Tibial artery (tissue), 4 donors: ENCODE data around the gene LRRC8C.

ENCODE experiments used
- DNase-seq, 2 donors: peaks; one replicate each; pipeline ENCODE4 v3.0.0-alpha.2; 2019
- H3K27ac ChIP-seq, 2 donors: fragments of 200-600 bp; sonication (generic) in 1 of 2; 1 replicate in 1 of 2; 2 replicates in 1 of 2; pipeline ENCODE4 v1.5.1; 2018 to 2019; ENCODE audit warnings: mild to moderate bottlenecking in 1 of 2
- H3K27me3 ChIP-seq, 2 donors: fragments of 200-600 bp; sonication (generic) in 1 of 2; one replicate each; pipeline versions ENCODE4 v1.5.1 to v1.6.0; 2016 to 2019
- H3K36me3 ChIP-seq, 3 donors: fragments of 200-600 bp; sonication (generic) in 2 of 3; one replicate each; pipeline ENCODE4 v1.5.1; 2016 to 2019; ENCODE audit warnings: mild to moderate bottlenecking in 2 of 3
- H3K4me1 ChIP-seq, 4 donors: fragments of 200-600 bp; sonication (generic) in 2 of 4; 1 replicate in 3 of 4; 2 replicates in 1 of 4; pipeline ENCODE4 v1.5.1; 2016 to 2019
- H3K4me3 ChIP-seq, 2 donors: fragments of 200-600 bp; sonication (generic) in 1 of 2; 1 replicate in 1 of 2; 2 replicates in 1 of 2; pipeline ENCODE4 v1.5.1; 2018 to 2019; ENCODE audit warnings: mild to moderate bottlenecking in 2 of 2
- H3K9me3 ChIP-seq, 3 donors: fragments of 200-600 bp; sonication (generic) in 1 of 3; one replicate each; pipeline ENCODE4 v1.5.1; 2016 to 2019
- CTCF ChIP-seq, 2 experiments: fragments of 200-600 bp in 1 of 2; fragments of 450-650 bp in 1 of 2; IDR thresholded peaks; one replicate each; pipeline ENCODE4 v1.5.1; 2017 to 2019; ENCODE audit warnings: antibody characterized with exemption in 2 of 2, mild to moderate bottlenecking in 1 of 2, moderate library complexity in 1 of 2
- intact Hi-C: fragments of 100-400 bp; cut with DNase I; formaldehyde crosslinking; loops from one replicate; pipeline ENCODE4 v1.15.0; 2023; ENCODE audit warnings: low total_unique reads

Gene LRRC8C

GRCh38 chr1:89706700-89707012 is 73.7 kb downstream of the LRRC8C start:
- Histone ChIP-seq H3K36me3 (no peaks in the 10 kb centered on the region), H3K4me1 (no peaks in the 10 kb centered on the region), H3K4me3 (no peak overlapping the region), H3K27ac (no peak overlapping the region), H3K27me3 (no peaks in the 10 kb centered on the region), H3K9me3 (no peaks in the 10 kb centered on the region)
- DNase-seq: no peak
- TF ChIP-seq CTCF (IDR thresholded peaks at IDR 0.05): no peak
- intact Hi-C loops: no loop called here

GRCh38 chr1:89708751-89709375 is 75.9 kb downstream of the LRRC8C start:
- Histone ChIP-seq H3K9me3 (no peaks in the 10 kb centered on the region), H3K4me3 (no peak overlapping the region), H3K27ac (no peak overlapping the region), H3K36me3 (peaks cover 6 to 15% (median 14%) of the 10 kb centered on the region in 3 donors), H3K4me1 (no peaks in the 10 kb centered on the region), H3K27me3 (no peaks in the 10 kb centered on the region)
- intact Hi-C loops: no loop called here
- no peak for TF ChIP-seq CTCF (IDR thresholded peaks at IDR 0.05)
- no peak for DNase-seq

- H3K27me3 ChIP-seq: no peaks in the 10 kb centered on the region
- no peak for DNase-seq
- no peak overlapping the region for H3K27ac ChIP-seq
- peaks cover 12 to 18% (median 18%) of the 10 kb centered on the region in 3 donors for H3K36me3 ChIP-seq
- intact Hi-C loops: no loop called here
- H3K4me3 ChIP-seq: no peak overlapping the region
- H3K9me3 ChIP-seq: no peaks in the 10 kb centered on the region
- TF ChIP-seq CTCF (IDR thresholded peaks at IDR 0.05): no peak
- H3K4me1 ChIP-seq: no peaks in the 10 kb centered on the region
Measured at GRCh38 chr1:89710498-89711139, 77.7 kb downstream of the LRRC8C start.

GRCh38 chr1:89711140-89711778 is 78.3 kb downstream of the LRRC8C start:
- Histone ChIP-seq H3K9me3 (no peaks in the 10 kb centered on the region), H3K4me3 (no peak overlapping the region), H3K27ac (no peak overlapping the region), H3K36me3 (peaks cover 12 to 18% (median 18%) of the 10 kb centered on the region in 3 donors), H3K27me3 (no peaks in the 10 kb centered on the region), H3K4me1 (no peaks in the 10 kb centered on the region)
- intact Hi-C loops: no loop called here
- no peak for DNase-seq
- TF ChIP-seq CTCF (IDR thresholded peaks at IDR 0.05): no peak

- intact Hi-C loops: no loop called here
- Histone ChIP-seq H3K4me3 (no peak overlapping the region), H3K4me1 (no peaks in the 10 kb centered on the region), H3K27ac (no peak overlapping the region), H3K36me3 (peaks cover 12 to 18% (median 18%) of the 10 kb centered on the region in 3 donors), H3K9me3 (no peaks in the 10 kb centered on the region), H3K27me3 (no peaks in the 10 kb centered on the region)
- TF ChIP-seq CTCF (IDR thresholded peaks at IDR 0.05): no peak
- DNase-seq: no peak
Measured at GRCh38 chr1:89712420-89712819, 79.5 kb downstream of the LRRC8C start.
